Fibroblast of the aortic adventitia (primary cell): Measurements from ENCODE around the gene TNS3. TPM values are rescaled to one million over a fixed set of nuclear protein-coding genes. Genes with fewer than 3 reads are reported as not detected.

Experiments used
- DNase-seq: peaks from one replicate; pipeline ENCODE4 v3.0.0-alpha.2; 2010; ENCODE audit warnings: low read depth
- H3K4me3 ChIP-seq: 2 replicates; pipeline ENCODE4 v1.5.1; 2011; ENCODE audit warnings: low read depth, mild to moderate bottlenecking, control low read depth, low read length, moderate library complexity
- CTCF ChIP-seq: IDR thresholded peaks from 2 replicates; pipeline ENCODE4 v1.5.1; 2011; ENCODE audit warnings: mild to moderate bottlenecking, low read length, control low read depth, inconsistent platforms; ENCODE audit not compliant: insufficient read depth
- total RNA-seq: library from RNA; depleted of rRNA; stranded (reverse); fragments of >200 nt; gene quantifications from 2 replicates; pipeline ENCODE4 v1.2.3, GENCODE V29; 2012; ENCODE audit warnings: low replicate concordance

Gene TNS3
- total RNA-seq, 1 donor, result 28.3 TPM

- H3K4me3 ChIP-seq, result no peak overlapping the region
- no peak for DNase-seq
- no peak for TF ChIP-seq CTCF
Measured at GRCh38 chr7:47369736-47370135, 212.2 kb downstream of the TNS3 start.

- no peak for DNase-seq
- H3K4me3 ChIP-seq, result no peak overlapping the region
Measured at GRCh38 chr7:47368190-47368812, 213.6 kb downstream of the TNS3 start.

GRCh38 chr7:47367369-47367768, 214.5 kb downstream of the TNS3 start:
- H3K4me3 ChIP-seq, result no peak overlapping the region
- TF ChIP-seq CTCF, result no peak
- DNase-seq, result no peak

More at GRCh38 chr7:47368190-47368812, 213.6 kb downstream of the TNS3 start:
- TF ChIP-seq CTCF, result no peak

GRCh38 chr7:47366960-47367359, 215.0 kb downstream of the TNS3 start:
- DNase-seq, result no peak
- TF ChIP-seq CTCF, result no peak
- no peak overlapping the region for H3K4me3 ChIP-seq

- H3K4me3 ChIP-seq, result no peak overlapping the region
- no peak for DNase-seq
- no peak for TF ChIP-seq CTCF
Measured at GRCh38 chr7:47366211-47366610, 215.7 kb downstream of the TNS3 start.

GRCh38 chr7:47362984-47363383, 218.9 kb downstream of the TNS3 start:
- no peak overlapping the region for H3K4me3 ChIP-seq
- no peak for DNase-seq
- TF ChIP-seq CTCF, result no peak

- no peak for TF ChIP-seq CTCF
- no peak overlapping the region for H3K4me3 ChIP-seq
- DNase-seq, result peak; percentile 97
Measured at GRCh38 chr7:47361746-47362215, 220.1 kb downstream of the TNS3 start.
